T-helper 1 cell (primary cell): Measurements from ENCODE around the gene PPP2R5C.
"Not testable (repeated sequence)": the region's sequence is repeated elsewhere in the genome, so short reads cannot be mapped to it uniquely, and the experiment has no call there.

Experiments
- DNase-seq, 5 donors: peaks; one replicate each; pipeline ENCODE4 v3.0.0-alpha.2; 2012 to 2020
- total RNA-seq, 4 donors: gene quantifications; one replicate each; lab custom pipeline; 2026; lab: John Stamatoyannopoulos, UW

The PPP2R5C gene
- total RNA-seq: 348 to 429 (median 363) reads per million in 4 donors

DNA sequence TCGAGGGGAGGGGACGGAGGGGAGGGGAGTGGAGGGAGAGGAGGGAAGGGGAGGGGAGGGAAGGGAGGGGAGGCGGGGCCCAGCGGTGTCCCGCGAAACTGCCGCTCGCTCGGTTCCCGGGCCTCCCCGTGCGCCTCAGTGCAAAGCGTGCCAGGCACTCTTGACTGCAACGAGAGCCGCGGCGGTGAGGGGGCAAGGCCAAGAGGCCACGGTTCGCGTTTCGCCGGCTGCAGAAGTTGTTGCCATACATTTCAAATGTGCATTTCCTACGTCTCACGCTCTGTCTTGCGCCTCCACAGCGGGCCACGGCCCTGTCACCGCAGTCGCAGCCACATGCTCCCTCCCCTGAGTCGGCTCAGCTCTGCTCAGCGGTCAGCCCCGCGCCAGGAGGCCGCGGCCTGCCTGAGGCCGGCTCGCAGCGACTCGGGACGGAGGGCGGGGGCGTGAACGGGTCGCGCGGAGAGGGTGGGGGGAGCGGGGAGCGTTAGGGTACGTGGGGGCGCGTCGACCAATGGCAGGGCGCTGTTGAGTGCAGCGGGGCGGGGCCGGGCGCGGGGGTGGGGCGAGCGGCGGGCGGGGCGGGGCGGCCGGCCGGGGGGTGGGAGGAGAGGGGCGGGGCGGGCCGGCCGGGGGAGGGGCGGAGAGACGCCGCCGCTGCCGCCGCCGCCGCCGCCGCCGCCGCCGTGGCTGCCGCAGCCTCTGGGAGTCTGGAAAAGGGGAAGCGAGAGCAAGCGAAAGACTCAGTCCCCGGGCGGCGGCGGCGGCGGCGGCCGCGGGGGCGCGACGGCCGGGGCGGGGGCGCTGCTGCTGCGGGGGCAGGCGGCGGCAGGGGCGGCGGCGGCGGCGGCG, at the start of gene PPP2R5C:
Gene PPP2R5C (plus strand): TSS at position 678 of the 849 bp plus-strand sequence. CDS start 185 bp downstream, outside the sequence.
- DNase-seq: peak; percentile 85 to 89 (median 88)

GRCh38 chr14:101711857-101712233, 49.7 kb upstream of the PPP2R5C start:
- DNase-seq: not testable (repeated sequence)

GRCh38 chr14:101712341-101712740, 49.2 kb upstream of the PPP2R5C start:
- not testable (repeated sequence) for DNase-seq

GRCh38 chr14:101713091-101713490, 48.4 kb upstream of the PPP2R5C start:
- not testable (repeated sequence) for DNase-seq

DNA sequence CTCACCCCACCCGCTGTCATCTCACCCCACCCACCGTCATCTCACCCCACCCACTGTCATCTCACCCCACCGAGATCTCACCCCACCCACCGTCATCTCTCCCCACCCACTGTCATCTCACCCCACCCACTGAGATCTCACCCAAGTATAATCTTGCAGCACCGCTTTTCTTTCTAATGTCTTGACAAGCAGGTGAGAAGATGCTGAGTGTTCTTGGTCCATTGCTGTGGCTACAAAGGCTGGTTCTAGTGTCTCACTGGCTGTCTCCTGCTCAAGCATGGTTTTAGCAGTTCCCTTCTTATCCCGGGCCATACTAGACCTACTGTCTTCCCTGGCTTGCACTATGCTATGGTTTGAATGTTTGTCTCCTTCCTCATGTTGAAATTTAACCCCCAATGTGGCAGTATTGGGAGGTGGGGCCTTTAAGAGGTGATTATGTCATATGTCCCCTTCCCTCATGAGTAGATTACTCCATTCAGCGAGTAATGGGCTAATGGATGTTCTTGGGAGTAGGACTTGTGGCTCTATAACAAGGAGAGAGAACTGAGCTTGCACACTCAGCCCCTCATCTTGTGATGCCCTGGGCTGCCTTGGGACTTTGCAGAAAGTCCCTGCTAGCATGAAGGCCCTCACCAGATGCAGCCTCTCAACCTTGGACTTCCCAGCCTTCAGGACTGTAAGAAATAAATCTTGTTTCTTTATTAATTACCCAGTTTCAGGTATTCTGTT, 47.7 kb upstream of the PPP2R5C start:
- DNase-seq: no peak

- no peak for DNase-seq
These were observed 47.1 kb upstream of the PPP2R5C start for GRCh38 chr14:101714394-101714793.

DNA sequence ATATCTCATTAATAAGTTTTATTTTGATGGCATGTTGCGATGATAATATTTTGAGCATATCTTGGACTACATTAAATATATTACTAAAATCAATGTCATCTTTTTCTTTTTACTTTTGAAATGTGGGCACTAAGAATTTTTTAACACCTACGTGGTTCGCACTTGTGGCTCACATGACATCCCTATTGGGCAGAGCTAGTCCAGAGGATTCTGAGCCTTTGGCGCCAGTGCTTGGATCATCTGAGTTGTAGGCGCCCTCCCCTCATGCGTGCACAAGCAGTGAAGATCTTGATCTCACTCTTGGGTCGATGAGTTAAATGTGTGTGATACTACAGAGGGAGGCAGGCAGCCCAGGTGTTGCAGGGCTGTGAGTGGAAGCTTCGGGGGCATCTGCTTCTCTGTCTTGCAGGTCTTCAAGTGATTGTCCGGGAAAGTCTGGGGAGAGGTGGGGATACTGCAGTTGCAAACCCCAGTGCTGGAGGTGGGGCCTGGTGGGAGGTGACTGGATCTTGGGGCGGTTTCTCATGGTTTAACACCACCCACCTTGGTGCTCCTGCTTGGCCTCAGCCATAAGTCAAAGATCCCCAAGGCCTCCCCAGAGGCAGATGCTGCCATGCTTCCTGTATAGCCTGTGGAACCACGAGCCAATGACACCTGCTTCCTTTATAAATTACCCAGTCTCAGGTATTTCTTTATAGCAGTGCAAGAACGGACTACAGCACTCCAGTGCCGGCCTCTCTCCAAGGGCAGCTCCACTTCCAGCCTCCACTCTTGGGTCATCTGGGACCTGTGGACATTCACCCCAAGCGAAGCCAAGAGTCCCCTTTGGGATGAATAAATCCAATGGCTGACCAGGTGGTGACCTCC, 46.1 kb upstream of the PPP2R5C start:
- no peak for DNase-seq

DNA sequence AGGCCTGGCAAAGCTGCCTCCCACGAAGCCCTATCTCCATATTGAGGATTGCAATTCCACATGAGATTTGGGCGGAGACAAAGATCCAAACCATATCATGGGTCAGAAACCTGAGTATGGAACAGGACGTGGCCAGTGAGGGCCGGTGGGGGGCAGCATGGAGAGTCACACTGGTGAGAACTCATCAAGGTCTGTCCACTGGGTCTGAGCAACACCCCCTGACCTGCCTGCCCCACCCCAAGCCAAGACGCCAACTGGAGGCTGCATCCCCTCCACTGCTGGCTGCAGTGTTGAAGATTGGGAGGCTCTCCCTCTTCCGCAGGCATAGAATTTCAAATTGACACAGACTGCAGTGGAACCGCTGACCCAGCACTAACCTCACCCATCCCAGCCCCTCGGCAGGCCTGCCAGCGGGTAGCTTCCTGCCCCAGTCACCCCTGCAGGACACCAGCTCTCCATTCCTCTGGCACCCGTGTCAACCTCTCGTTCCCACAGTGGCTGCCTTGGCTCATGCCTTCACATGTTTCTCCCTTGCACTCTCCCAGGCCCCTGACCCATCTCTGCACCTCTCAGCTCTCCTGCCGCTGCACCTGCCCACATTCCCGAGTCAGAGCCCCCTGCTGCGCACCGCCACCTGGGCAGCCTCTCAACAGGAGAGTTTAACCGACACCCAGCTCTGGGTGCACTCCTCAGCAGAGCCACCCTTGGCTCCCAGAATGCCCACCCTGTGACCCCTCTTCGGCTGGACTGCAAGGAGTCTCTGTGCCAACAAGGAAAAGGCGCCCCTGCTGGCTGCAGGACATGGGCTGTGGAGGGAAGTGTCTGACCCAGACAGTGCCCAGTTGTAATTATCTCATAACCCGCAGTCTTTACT, 45.2 kb upstream of the PPP2R5C start:
- no peak for DNase-seq

GRCh38 chr14:101716956-101717662, 44.4 kb upstream of the PPP2R5C start:
- no peak for DNase-seq

- DNase-seq: no peak
These were observed 43.6 kb upstream of the PPP2R5C start for GRCh38 chr14:101717663-101718490.

DNA sequence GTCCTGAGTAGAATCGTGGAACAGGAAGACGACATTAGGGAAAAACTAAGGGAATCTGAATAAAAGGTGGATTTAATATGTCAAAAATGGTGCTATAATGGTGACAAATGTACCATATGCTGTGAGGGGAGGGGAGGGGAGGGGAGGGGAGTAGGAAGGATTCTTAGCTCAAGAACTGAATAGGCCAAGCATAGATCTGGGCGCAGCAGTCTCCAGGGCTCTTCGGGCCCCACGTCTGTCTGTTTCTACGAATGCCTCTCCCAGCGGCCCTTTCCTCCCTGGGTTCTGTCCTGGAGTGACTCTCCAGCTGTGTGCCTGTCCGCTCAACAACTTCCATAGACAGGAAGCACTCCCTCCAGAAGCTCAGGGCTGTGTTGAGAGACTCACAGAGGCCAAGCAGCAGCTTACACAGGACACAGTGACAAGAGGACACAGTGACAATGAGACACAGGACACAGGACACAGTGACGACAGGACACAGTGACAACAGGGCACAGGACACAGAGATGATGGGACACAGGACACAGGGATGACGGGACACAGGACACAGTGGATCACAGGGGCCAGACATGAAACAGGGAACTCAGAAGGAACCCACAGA, 42.4 kb upstream of the PPP2R5C start:
- no peak for DNase-seq

GRCh38 chr14:101719708-101720107, 41.8 kb upstream of the PPP2R5C start:
- no peak for DNase-seq

DNA sequence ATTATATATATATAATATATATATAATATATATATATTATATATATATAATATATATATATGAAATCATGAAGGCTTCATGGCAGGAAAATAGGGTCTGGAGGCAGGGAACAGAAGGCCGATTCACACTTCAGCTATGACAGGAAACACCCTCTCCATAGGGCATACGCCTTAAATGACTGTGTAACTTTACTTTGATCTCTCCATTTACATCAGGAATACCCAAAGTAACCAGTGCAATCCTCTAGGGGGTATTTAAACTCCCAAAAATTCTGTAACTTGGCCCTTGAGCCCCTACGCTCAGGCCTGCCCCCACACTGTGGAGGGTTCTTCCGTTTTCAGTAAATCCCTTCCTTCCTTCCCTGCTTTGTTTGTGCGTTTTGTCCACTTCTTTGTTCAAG, 40.4 kb upstream of the PPP2R5C start:
- DNase-seq: peak in 1 of 5 donors; percentile 36

DNA sequence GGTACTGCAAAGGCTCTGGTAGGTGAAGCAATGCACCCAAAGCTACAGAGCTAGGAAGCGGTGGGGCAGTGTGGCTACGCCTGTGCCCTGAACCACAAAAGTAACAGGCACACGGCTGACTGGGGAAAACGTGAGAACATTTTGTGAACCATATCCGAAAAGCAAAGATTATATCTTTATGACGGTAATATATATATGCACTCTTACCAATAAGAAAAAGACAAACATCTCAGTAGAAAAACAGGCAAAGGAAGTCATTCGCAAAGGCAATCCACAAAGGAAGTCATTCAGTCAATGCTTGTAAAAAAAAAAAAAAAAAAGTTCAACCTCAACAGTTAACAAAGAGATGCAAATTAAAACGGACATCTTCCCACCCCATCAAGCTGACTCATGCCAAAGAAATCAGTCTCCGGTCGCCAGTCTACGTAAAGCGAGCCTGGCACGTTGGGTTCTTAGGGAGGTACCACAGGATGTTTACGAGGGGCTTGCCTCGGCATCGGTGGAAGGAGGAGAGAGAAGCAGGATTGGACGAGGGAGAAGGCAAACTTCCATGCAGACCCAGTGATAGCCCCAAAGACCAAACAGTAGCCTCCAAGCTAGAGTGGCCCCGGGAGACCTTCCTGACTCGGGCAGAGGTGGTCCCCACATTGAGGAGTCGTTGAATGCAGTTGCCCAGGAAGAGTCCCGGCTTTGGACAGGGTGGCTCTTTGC, 39.4 kb upstream of the PPP2R5C start:
- DNase-seq: peak; percentile 61 to 94 (median 74)

- DNase-seq: no peak
These were observed 38.4 kb upstream of the PPP2R5C start for GRCh38 chr14:101723061-101723595.

- DNase-seq: not testable (repeated sequence)
These were observed 35.9 kb upstream of the PPP2R5C start for GRCh38 chr14:101725652-101726051.

DNA sequence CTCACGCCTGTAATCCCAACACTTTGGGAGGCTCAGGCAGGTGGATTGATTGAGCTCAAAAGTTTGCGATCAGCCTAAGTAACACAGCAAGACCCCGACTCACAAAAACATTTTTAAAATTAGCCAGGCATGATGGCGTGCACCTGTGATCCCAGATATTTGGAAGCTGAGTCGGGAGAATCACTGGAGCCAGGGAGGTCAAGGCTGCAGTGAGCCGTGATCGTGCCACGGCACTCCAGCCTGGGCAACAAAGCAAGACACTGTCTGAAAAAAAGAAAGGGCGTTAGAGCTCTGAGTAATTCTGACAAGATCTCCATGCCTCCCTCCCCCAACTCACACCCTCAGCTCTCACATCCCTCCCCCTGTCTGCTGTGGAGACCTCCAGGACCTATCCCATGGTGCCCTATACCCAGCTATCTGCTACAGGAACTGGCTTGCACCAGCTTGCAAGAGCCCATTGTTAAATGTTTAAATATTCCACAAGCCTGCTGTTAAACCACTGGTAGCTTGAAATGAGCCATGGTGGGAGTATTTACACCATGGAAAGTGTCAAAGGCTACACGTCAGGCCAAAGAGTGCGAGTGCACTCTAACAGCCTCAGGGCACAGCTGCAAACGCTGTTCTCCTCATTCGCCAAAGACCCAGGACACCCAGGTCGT, 35.1 kb upstream of the PPP2R5C start:
- no peak for DNase-seq

GRCh38 chr14:101726954-101727302, 34.6 kb upstream of the PPP2R5C start:
- no peak for DNase-seq
